ENCODE results near the gene TAP1. TPM values are rescaled to one million over a fixed set of nuclear protein-coding genes. Genes with fewer than 3 reads are reported as not detected.

TAP1 gene
- polyA plus RNA-seq, 2 of the 4 experiments (the other 2 are of a cell fraction): 19.0 to 21.2 TPM

DNA sequence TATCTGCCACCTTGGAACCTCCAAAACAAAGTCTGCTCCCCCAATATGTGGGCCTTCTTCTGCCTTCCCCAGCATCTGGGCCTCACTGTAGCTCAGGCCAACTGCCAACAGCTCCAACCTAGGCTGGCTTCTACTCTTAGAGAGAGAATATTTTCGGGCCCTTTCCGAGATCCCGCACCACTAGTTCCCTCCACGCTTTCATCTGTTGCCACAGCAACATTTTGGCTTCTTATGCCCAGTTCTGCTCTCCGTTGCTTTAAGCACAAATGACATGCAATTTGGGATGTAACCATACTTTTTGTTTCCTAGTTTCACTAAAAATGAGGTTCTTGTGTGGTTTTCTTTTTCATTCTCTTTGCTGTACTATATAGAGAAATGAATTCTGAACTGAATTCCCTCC is 34.1 kb upstream of the TAP1 start (continued):
- TF ChIP-seq, protein P1, sequence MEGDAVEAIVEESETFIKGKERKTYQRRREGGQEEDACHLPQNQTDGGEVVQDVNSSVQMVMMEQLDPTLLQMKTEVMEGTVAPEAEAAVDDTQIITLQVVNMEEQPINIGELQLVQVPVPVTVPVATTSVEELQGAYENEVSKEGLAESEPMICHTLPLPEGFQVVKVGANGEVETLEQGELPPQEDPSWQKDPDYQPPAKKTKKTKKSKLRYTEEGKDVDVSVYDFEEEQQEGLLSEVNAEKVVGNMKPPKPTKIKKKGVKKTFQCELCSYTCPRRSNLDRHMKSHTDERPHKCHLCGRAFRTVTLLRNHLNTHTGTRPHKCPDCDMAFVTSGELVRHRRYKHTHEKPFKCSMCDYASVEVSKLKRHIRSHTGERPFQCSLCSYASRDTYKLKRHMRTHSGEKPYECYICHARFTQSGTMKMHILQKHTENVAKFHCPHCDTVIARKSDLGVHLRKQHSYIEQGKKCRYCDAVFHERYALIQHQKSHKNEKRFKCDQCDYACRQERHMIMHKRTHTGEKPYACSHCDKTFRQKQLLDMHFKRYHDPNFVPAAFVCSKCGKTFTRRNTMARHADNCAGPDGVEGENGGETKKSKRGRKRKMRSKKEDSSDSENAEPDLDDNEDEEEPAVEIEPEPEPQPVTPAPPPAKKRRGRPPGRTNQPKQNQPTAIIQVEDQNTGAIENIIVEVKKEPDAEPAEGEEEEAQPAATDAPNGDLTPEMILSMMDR (IDR thresholded peaks at IDR 0.05): no peak
- TF ChIP-seq CBX2 (IDR thresholded peaks at IDR 0.05; ENCODE audit: borderline replicate concordance, low read depth) (no peak), CHD2 (IDR thresholded peaks at IDR 0.05; ENCODE audit: low read length, partially characterized antibody) (no peak)

DNA sequence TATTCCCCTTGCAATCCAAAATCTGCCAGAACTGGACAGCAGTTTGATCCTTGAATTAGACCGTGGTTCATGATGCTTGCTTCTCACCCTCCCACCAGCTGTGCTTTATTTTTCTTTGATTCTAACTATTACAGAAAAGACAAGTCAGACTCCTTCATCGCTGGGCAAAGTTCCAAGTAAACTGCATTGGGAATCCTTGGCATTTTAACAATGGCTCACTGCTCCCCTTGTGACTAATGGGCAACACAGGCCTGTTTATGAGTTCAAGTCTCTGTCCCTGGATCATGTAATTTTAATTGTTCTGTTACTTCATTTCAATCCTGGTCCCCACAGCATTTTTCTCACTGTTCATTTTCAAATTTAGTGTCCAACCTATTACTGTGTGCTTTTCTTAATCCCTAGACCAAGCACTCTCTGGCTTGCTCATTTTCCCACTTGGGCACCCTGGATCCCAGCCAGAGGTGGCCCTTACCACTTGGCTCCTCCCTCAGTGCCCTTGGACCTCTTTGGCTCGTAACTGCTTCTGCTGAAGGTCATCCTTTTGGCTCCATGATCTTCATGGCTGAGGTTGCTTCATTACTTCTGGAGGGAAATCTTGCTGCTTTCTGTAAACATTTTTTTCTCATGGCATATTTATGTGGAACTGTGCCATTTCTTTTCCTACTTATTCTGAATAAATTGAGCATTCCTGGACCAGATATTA is 33.3 kb upstream of the TAP1 start:
- ChIA-PET POLR2A (no interaction called here), CTCF (interaction anchor here (0.8 to 5.3 kb wide), 22 partner anchors 18 to 362 kb away, joined by 3 to 37 read pairs (median 5); partner anchors contain the start of genes HLA-DMA, HLA-DMB and TAP2)
- TF ChIP-seq RCOR1 (IDR thresholded peaks at IDR 0.05; ENCODE audit: low read depth, low read length) (no peak), NFE2L2 (conservative IDR thresholded peaks at IDR 0.05; ENCODE audit: low read length) (no peak), FOXS1 (CRISPR knock-in tag; IDR thresholded peaks at IDR 0.05) (no peak), ZFP36 (IDR thresholded peaks at IDR 0.05; ENCODE audit: borderline replicate concordance, partially characterized antibody) (no peak), NPAS2 (CRISPR knock-in tag; IDR thresholded peaks at IDR 0.05; ENCODE audit: borderline replicate concordance) (no peak), HOXA7 (CRISPR knock-in tag; IDR thresholded peaks at IDR 0.05) (no peak), HDAC2 (IDR thresholded peaks at IDR 0.05) (no peak), MAZ (IDR thresholded peaks at IDR 0.05; ENCODE audit: borderline replicate concordance, low read depth, low read length) (no peak), ESRRA (IDR thresholded peaks at IDR 0.05; ENCODE audit: borderline replicate concordance, low read length) (no peak), MYC (IDR thresholded peaks at IDR 0.05; ENCODE audit: borderline replicate concordance, low read length) (no peak), RFX5 (IDR thresholded peaks at IDR 0.05) (no peak), ZSCAN20 (CRISPR knock-in tag; IDR thresholded peaks at IDR 0.05) (no peak), SMC3 (IDR thresholded peaks at IDR 0.05) (no peak), GATA3 (IDR thresholded peaks at IDR 0.05; ENCODE audit: borderline replicate concordance) (no peak), RARB (CRISPR knock-in tag; IDR thresholded peaks at IDR 0.05) (no peak)
- TF ChIP-seq, protein P2, sequence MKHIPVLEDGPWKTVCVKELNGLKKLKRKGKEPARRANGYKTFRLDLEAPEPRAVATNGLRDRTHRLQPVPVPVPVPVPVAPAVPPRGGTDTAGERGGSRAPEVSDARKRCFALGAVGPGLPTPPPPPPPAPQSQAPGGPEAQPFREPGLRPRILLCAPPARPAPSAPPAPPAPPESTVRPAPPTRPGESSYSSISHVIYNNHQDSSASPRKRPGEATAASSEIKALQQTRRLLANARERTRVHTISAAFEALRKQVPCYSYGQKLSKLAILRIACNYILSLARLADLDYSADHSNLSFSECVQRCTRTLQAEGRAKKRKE (CRISPR knock-in tag; IDR thresholded peaks at IDR 0.05; ENCODE audit: low read depth): no peak
- TF ChIP-seq, protein P3, sequence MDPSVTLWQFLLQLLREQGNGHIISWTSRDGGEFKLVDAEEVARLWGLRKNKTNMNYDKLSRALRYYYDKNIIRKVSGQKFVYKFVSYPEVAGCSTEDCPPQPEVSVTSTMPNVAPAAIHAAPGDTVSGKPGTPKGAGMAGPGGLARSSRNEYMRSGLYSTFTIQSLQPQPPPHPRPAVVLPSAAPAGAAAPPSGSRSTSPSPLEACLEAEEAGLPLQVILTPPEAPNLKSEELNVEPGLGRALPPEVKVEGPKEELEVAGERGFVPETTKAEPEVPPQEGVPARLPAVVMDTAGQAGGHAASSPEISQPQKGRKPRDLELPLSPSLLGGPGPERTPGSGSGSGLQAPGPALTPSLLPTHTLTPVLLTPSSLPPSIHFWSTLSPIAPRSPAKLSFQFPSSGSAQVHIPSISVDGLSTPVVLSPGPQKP (IDR thresholded peaks at IDR 0.05; ENCODE audit: low read depth, low read length): no peak
- Histone ChIP-seq H3K9me3 (no peaks in the 10 kb centered on the region), H3K27ac (peak overlapping the region; percentile 13 to 60; a peak in 3 of 6 replicates), H3K4me1 (peaks cover 16% of the 10 kb centered on the region), H3K4me2 (peak overlapping the region; percentile 49), H3K4me3 (no peak overlapping the region)
- FAIRE-seq (no peak), ATAC-seq (no peak), DNase-seq (ENCODE audit: low read depth in 1 of 2, low spot score in 1 of 2) (peak in 1 of 2 experiments; percentile 26)
- 35% methylated on average over 3 of the region's 3 CpGs for WGBS (ENCODE audit: missing lambda C conversion rate)

DNA sequence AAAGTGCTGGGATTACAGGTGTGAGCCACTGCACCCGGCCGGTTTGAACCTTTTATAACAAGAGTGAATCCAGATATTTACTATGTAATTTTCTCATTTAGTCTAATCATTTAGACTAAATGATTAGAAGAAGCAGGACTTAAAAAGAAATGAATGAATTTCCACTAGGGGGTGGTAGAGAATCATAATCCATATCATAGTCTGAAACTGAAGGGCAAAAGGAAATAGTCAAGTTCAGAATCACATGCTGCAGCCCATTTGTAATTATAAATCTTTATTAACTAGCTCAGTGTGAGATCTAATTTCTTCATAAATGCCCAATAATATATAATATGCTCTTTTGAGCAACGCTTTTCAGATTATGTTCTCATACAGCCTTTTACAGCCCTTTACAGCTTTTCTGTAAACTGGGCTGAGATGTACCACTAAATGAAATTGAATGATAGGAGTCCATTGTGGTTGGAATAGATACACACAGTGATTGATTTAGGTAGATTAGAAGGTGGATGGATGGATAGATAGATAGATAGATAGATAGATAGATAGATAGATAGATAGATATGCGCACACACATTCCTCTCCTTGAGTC is 32.3 kb upstream of the TAP1 start:
- 0 out of 6 replicates have a peak overlapping the region, but pooled peaks of 1 of the 2 experiments have one; percentile 5 for H3K27ac ChIP-seq
- FAIRE-seq (no peak), DNase-seq (ENCODE audit: low read depth in 1 of 2, low spot score in 1 of 2) (peak; percentile 39 to 66), ATAC-seq (peak in 1 of 2 experiments; percentile 76; a peak in 3 of 6 replicates)
- no peak overlapping the region for H3K4me2 ChIP-seq
- WGBS (ENCODE audit: missing lambda C conversion rate): 25% methylated on average over 4 of the region's 4 CpGs
- no peak overlapping the region for H3K4me3 ChIP-seq
- no peaks in the 10 kb centered on the region for H3K9me3 ChIP-seq
- ChIA-PET POLR2A (no interaction called here), CTCF (interaction anchor here (0.7 to 5.3 kb wide), 40 partner anchors 8 to 363 kb away, joined by 3 to 37 read pairs (median 4); partner anchors contain the start of genes HLA-DMA, HLA-DMB and TAP2)
- H3K4me1 ChIP-seq: peaks cover 16% of the 10 kb centered on the region
- TF ChIP-seq, protein P4, sequence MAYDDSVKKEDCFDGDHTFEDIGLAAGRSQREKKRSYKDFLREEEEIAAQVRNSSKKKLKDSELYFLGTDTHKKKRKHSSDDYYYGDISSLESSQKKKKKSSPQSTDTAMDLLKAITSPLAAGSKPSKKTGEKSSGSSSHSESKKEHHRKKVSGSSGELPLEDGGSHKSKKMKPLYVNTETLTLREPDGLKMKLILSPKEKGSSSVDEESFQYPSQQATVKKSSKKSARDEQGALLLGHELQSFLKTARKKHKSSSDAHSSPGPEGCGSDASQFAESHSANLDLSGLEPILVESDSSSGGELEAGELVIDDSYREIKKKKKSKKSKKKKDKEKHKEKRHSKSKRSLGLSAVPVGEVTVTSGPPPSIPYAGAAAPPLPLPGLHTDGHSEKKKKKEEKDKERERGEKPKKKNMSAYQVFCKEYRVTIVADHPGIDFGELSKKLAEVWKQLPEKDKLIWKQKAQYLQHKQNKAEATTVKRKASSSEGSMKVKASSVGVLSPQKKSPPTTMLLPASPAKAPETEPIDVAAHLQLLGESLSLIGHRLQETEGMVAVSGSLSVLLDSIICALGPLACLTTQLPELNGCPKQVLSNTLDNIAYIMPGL (CRISPR knock-in tag; IDR thresholded peaks at IDR 0.05; ENCODE audit: borderline replicate concordance): no peak
- TF ChIP-seq EHF (CRISPR knock-in tag; IDR thresholded peaks at IDR 0.05) (no peak), HDAC2 (IDR thresholded peaks at IDR 0.05) (no peak), RAD21 (conservative IDR thresholded peaks at IDR 0.05 in 1 of 2, IDR thresholded peaks at IDR 0.05 in 1 of 2) (peak; percentile 80 to 82), SMC3 (IDR thresholded peaks at IDR 0.05) (peak; percentile 88), ZFP36 (IDR thresholded peaks at IDR 0.05; ENCODE audit: borderline replicate concordance, partially characterized antibody) (no peak)
- TF ChIP-seq, protein P5, sequence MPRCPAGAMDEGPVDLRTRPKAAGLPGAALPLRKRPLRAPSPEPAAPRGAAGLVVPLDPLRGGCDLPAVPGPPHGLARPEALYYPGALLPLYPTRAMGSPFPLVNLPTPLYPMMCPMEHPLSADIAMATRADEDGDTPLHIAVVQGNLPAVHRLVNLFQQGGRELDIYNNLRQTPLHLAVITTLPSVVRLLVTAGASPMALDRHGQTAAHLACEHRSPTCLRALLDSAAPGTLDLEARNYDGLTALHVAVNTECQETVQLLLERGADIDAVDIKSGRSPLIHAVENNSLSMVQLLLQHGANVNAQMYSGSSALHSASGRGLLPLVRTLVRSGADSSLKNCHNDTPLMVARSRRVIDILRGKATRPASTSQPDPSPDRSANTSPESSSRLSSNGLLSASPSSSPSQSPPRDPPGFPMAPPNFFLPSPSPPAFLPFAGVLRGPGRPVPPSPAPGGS (IDR thresholded peaks at IDR 0.05): no peak
- TF ChIP-seq, protein P6, sequence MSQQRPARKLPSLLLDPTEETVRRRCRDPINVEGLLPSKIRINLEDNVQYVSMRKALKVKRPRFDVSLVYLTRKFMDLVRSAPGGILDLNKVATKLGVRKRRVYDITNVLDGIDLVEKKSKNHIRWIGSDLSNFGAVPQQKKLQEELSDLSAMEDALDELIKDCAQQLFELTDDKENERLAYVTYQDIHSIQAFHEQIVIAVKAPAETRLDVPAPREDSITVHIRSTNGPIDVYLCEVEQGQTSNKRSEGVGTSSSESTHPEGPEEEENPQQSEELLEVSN (IDR thresholded peaks at IDR 0.05; ENCODE audit: borderline replicate concordance, low read depth): no peak
- TF ChIP-seq, protein P7, sequence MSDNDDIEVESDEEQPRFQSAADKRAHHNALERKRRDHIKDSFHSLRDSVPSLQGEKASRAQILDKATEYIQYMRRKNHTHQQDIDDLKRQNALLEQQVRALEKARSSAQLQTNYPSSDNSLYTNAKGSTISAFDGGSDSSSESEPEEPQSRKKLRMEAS (IDR thresholded peaks at IDR 0.05): no peak

Measured in A549 (cell line).